LNCaP clone FGC (cell line): ENCODE measurements around the gene TMEM89.

Experiments used
- DNase-seq: peaks from one replicate; pipeline ENCODE4 v3.0.0-alpha.2; 2011; ENCODE audit warnings: low read depth
- H3K4me3 ChIP-seq: 2 replicates; pipeline ENCODE4 v1.5.1; 2011; ENCODE audit warnings: mild to moderate bottlenecking, low read depth, low read length, control low read depth
- TF ChIP-seq, protein P1 (sequence below): IDR thresholded peaks from 2 replicates; pipeline ENCODE4 v1.5.1; 2012; ENCODE audit warnings: mild to moderate bottlenecking; ENCODE audit not compliant: control insufficient read depth, insufficient read depth; ENCODE audit errors: extremely low read depth

The TMEM89 gene

GRCh38 chr3:48617559-48617958 is 4.0 kb downstream of the TMEM89 start:
- DNase-seq, result no peak
- TF ChIP-seq, protein P1, sequence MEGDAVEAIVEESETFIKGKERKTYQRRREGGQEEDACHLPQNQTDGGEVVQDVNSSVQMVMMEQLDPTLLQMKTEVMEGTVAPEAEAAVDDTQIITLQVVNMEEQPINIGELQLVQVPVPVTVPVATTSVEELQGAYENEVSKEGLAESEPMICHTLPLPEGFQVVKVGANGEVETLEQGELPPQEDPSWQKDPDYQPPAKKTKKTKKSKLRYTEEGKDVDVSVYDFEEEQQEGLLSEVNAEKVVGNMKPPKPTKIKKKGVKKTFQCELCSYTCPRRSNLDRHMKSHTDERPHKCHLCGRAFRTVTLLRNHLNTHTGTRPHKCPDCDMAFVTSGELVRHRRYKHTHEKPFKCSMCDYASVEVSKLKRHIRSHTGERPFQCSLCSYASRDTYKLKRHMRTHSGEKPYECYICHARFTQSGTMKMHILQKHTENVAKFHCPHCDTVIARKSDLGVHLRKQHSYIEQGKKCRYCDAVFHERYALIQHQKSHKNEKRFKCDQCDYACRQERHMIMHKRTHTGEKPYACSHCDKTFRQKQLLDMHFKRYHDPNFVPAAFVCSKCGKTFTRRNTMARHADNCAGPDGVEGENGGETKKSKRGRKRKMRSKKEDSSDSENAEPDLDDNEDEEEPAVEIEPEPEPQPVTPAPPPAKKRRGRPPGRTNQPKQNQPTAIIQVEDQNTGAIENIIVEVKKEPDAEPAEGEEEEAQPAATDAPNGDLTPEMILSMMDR, result no peak
- H3K4me3 ChIP-seq, result no peak overlapping the region

- H3K4me3 ChIP-seq, result no peak overlapping the region
- no peak for DNase-seq
- TF ChIP-seq, protein P1, result no peak
These were observed 7.5 kb downstream of the TMEM89 start for GRCh38 chr3:48614044-48614443.

GRCh38 chr3:48612309-48612708 is 9.3 kb downstream of the TMEM89 start:
- H3K4me3 ChIP-seq, result no peak overlapping the region
- DNase-seq, result no peak
- TF ChIP-seq, protein P1, result no peak

- TF ChIP-seq, protein P1, result peak; percentile 85
- peak within 1 kb of the TSS; percentile 86 for H3K4me3 ChIP-seq
- DNase-seq, result peak; percentile 76
These were observed 12.2 kb downstream of the TMEM89 start, which contains the start of gene UQCRC1 for GRCh38 chr3:48609088-48610005. TSS of gene UQCRC1 (minus strand) at chr3:48609646. CDS start at chr3:48609620, 26 bp downstream.

- TF ChIP-seq, protein P1, result no peak
- DNase-seq, result no peak
- H3K4me3 ChIP-seq, result no peak overlapping the region
These were observed 14.1 kb downstream of the TMEM89 start for GRCh38 chr3:48607519-48607918.

DNA sequence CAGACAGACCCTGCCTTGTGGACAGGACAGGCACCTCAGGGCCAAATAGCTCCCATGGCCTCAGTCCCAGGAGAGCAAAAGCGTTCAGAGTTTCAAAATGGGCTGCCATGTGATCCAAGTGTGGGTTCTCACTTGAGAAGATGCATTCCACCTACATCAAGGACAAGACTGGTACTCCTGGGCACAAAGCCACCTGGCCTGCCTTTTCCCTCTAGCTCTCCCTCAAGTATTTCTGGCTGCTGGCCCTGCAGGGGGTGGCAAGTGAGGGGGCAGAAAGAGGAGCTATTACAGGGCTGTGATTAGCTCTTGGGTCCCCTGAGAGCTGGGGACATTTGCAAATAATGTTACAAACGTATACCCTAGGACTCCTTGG is 20.0 kb downstream of the TMEM89 start:
- no peak for DNase-seq
- H3K4me3 ChIP-seq, result no peak overlapping the region
- TF ChIP-seq, protein P1, result no peak
